BJ (cell line): ENCODE measurements around the gene TBL3. TPM values are rescaled to one million over a fixed set of nuclear protein-coding genes. Genes with fewer than 3 reads are reported as not detected.

ENCODE experiments used
- CTCF ChIA-PET: fragments of 350-600 bp; formaldehyde crosslinking; extraction: SDS; loops from one replicate; lab custom pipeline; 2021; ENCODE audit warnings: antibody characterized with exemption, inconsistent platforms; lab: Yijun Ruan, JAX
- POLR2A ChIA-PET: fragments of 300-600 bp; sonication (Branson Sonifier 250); formaldehyde crosslinking; extraction: SDS; loops from one replicate; lab custom pipeline; 2021; ENCODE audit warnings: antibody characterized with exemption; lab: Charles Lee
- DNase-seq: peaks from one replicate; pipeline ENCODE4 v3.0.0-alpha.2; 2011; ENCODE audit warnings: low read depth
- H3K27me3 ChIP-seq: 2 replicates; pipeline ENCODE4 v1.6.0; 2011; ENCODE audit warnings: low read length; ENCODE audit not compliant: control insufficient read depth, insufficient read depth
- H3K36me3 ChIP-seq: 2 replicates; pipeline ENCODE4 v1.5.1; 2011; ENCODE audit warnings: low read length; ENCODE audit not compliant: control insufficient read depth, insufficient read depth
- H3K4me3 ChIP-seq: 2 replicates; pipeline ENCODE4 v1.5.1; 2011; ENCODE audit warnings: low read depth, mild to moderate bottlenecking, control low read depth, low read length
- polyA plus RNA-seq: library from polyadenylated mRNA; depleted of rRNA; stranded (reverse); fragments of >200 nt; gene quantifications from 2 replicates; pipeline ENCODE4 v1.2.3, GENCODE V29; 2011
- TF ChIP-seq, protein P1 (sequence below): IDR thresholded peaks from 2 replicates; pipeline ENCODE4 v1.5.1; 2011; ENCODE audit warnings: low read depth, mild to moderate bottlenecking, control low read depth, inconsistent platforms, low read length, moderate library complexity; ENCODE audit not compliant: insufficient read depth

The TBL3 gene
- polyA plus RNA-seq, 1 experiment = 33.1 TPM

DNA sequence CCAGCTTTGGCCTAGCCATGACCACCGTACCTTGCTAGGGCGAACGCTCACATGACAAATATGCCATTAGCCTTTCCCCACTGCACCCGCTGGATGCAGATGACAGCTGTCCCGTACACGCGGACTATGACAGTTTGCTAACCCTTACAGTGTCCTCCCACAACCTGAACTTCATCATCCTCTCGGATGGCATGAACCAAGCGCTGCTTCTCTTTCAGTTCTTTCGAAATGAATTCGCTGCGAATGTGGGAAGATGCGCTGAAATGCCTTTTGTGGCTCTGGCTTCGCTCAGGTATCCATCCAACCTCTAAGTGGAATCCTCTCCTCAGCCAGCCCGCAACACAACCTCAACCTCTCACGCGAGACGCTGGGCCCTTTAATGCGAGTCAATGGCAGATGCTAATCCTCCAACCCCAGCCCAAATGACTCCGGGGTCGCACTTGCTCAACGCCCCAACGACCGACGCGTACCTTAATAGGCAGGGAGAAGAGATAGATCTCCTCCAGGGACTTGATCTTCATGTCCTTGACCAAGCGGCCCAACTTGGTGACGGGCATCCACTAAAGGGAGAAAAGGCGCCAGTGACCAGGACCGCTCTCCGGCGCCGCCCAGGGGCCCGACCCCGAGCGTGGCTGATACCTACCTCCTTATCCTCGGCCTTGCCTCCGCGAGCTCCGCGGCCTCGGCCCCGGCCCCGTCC, 7.9 kb upstream of the TBL3 start:
- ChIA-PET CTCF (interaction anchor here (1.3 to 1.4 kb wide), 2 partner anchors 9 to 40 kb away, joined by 6 to 7 read pairs; partner anchors contain the start of gene RPL3L), POLR2A (interaction anchor here (0.6 to 1.0 kb wide), 6 partner anchors 23 to 136 kb away, joined by 3 to 15 read pairs (median 8); partner anchors contain the start of gene FAHD1)
- H3K36me3 ChIP-seq = peaks cover 17% of the 10 kb centered on the region
- H3K4me3 ChIP-seq = peak overlapping the region; percentile 92
- no peaks in the 10 kb centered on the region for H3K27me3 ChIP-seq
- TF ChIP-seq, protein P1, sequence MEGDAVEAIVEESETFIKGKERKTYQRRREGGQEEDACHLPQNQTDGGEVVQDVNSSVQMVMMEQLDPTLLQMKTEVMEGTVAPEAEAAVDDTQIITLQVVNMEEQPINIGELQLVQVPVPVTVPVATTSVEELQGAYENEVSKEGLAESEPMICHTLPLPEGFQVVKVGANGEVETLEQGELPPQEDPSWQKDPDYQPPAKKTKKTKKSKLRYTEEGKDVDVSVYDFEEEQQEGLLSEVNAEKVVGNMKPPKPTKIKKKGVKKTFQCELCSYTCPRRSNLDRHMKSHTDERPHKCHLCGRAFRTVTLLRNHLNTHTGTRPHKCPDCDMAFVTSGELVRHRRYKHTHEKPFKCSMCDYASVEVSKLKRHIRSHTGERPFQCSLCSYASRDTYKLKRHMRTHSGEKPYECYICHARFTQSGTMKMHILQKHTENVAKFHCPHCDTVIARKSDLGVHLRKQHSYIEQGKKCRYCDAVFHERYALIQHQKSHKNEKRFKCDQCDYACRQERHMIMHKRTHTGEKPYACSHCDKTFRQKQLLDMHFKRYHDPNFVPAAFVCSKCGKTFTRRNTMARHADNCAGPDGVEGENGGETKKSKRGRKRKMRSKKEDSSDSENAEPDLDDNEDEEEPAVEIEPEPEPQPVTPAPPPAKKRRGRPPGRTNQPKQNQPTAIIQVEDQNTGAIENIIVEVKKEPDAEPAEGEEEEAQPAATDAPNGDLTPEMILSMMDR = peak; percentile 29; the same call in 1 of the 2 replicates
- no peak for DNase-seq

DNA sequence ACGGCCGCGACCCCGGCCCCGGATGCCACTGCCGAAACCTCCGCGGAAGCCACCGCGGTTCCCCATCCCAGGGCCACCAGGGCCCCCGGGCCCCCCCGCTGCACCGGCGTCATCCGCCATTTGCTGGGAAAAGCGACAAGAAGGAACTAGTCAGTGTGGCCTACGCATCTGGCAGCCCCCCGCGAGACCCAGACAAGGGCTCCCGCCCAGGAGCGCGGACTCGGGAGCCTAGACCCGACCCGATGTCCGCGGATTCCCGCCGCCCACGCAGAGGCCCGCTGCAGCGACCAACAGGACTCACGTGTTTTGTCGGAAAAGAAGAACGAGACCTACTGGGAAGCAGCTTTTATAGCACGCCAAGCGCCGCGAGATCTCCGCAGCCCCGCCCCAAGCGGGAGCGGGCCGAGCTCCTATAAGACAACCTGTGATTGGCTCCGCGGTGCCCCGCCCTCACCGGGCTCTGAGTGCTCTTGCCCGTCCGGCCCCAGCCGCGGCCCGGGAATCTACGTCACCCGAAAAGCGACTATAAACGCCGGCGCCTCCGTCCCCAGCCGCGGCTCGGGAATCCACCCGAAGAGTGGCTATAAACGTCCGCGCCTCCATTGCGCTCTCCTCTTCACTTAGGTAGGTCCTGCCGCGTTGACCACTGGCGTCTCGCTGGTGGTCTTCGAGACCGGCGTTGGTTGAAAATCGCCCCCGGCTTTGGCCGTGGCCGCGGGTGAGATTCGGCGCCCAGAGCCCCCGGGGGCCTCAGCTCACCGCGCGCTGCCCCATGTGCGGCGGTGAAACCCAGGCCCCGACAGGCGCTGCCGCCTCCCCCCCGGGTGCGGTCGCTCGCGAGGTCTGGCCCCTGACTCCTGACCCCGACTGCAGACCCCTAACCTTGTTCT, 7.1 kb upstream of the TBL3 start, which contains the start of gene RPS2:
RPS2 (minus strand) TSS at position 321 of the 890 bp plus-strand sequence; CDS start at position 120, 201 bp downstream.
- ChIA-PET CTCF (interaction anchor here (1.1 to 1.4 kb wide), 4 partner anchors 10 to 56 kb away, joined by 3 to 7 read pairs (median 4); partner anchors contain the start of genes NPW and RPL3L), POLR2A (interaction anchor here (0.6 to 1.0 kb wide), 8 partner anchors 20 to 191 kb away, joined by 3 to 15 read pairs (median 8); partner anchors contain the start of genes FAHD1, GFER and TRAF7)
- peak; percentile 86 for DNase-seq
- H3K27me3 ChIP-seq = no peaks in the 10 kb centered on the region
- peaks cover 17% of the 10 kb centered on the region for H3K36me3 ChIP-seq
- TF ChIP-seq, protein P1 = no peak; the same call in 1 of the 2 replicates
- H3K4me3 ChIP-seq = peak within 1 kb of the TSS; percentile 92

DNA sequence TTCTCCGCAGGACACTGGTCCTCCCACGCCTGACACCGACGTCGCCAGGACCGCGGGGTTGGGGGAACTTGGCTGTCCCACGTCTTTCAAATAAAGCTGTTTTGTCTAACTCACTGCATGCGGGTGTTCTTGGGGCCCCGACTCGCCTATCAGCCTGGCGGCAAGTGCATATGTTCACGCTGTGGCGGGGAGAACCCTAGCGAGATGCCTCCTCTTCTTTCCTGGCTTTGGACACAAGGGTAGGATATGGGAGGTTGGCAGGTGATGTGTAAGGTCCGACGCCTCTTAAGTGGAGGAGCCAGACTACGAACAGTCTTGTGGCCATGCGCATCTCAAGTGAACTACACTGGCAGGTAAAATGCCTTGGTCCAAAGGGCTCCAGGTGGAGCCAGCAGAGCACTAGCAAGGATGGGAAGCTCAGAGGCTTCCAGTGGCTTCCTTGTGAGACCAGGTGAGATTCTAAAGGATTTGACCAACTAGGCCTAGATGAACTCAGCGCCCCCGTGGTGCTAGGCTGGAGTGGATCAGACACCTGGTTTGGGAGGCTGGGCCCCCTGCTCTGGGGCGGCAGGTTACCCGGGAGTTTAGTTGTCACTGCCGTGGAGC, 6.4 kb upstream of the TBL3 start:
- DNase-seq = no peak
- H3K27me3 ChIP-seq = no peaks in the 10 kb centered on the region
- ChIA-PET CTCF (interaction anchor here (1.1 to 1.4 kb wide), 4 partner anchors 11 to 55 kb away, joined by 3 to 7 read pairs (median 4); partner anchors contain the start of genes NPW and RPL3L), POLR2A (interaction anchor here (0.6 to 1.0 kb wide), 3 partner anchors 25 to 190 kb away, joined by 3 to 10 read pairs (median 6); partner anchors contain the start of genes FAHD1 and TRAF7)
- TF ChIP-seq, protein P1 = no peak
- peak overlapping the region; percentile 92 for H3K4me3 ChIP-seq
- H3K36me3 ChIP-seq = peaks cover 17% of the 10 kb centered on the region

DNA sequence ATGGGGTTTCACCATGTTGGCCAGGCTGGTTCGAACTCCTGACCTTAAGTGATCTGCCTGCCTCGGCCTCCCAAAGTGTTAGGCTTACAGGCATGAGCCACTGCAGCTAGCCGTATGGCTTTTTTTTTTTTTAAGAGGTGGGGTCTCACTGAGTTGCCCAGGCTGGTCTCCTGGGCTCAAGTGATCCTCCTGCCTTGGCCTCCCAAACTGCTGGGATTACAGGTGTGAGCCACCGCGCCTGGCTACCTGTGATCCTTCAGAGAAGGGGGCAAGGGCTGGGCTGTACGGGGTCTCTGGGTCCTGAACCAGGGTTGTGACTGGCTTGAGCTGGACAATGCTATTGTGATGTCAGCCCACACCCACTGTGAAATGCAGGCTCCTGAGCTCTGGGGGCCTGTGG, 5.4 kb upstream of the TBL3 start, which contains the start of gene RNF151:
RNF151 (plus strand) TSS at position 397 of the 400 bp plus-strand sequence. CDS start 26 bp downstream, outside the sequence.
- H3K27me3 ChIP-seq = no peaks in the 10 kb centered on the region
- peaks cover 12% of the 10 kb centered on the region for H3K36me3 ChIP-seq
- TF ChIP-seq, protein P1 = no peak
- no peak for DNase-seq
- CTCF ChIA-PET = no interaction called here
- POLR2A ChIA-PET = no interaction called here
- peak within 1 kb of the TSS; percentile 92 for H3K4me3 ChIP-seq
